ENCODE data around the gene VPREB3.
"Not testable (repeated sequence)": the region's sequence is repeated elsewhere in the genome, so short reads cannot be mapped to it uniquely, and the experiment has no call there.

VPREB3 gene

DNA sequence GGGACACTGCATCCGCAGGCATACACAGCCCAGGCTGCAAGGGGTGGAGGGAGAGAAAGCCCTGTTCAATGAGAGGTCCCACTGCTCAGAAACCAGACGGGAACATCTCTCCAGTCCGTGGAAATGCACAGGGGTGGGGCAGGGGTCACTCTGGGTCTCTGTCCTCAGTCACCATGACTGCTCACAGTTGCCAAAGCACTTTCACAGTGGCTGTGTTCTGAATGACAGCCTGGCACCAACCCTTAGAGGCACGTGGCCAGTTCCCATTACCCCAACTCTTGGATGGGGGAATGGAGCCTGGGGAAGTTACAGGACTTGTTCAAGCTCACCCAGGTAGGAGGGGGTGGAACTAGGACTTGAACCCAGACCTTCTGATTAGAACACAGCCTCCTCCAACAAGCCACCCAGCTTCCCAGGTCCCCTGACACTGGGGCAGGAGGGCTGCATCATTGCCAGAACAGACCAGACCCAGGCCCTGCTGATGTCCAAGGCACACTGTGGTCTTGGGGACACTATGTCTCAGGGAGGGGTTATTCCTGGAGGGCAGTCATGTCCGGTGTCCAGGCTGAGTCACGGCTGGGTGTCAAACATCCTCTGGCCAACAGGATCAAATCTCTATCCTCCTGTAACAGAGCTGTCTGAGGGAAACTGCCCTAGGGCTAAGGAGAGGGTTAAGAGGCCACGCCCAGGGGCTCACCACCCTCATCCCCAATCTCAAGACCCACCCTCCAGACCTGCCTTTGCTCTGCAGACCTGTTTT is 11.5 kb downstream of the VPREB3 start:
- no peak for DNase-seq (ENCODE audit: low read depth in 2 of 2)

DNA sequence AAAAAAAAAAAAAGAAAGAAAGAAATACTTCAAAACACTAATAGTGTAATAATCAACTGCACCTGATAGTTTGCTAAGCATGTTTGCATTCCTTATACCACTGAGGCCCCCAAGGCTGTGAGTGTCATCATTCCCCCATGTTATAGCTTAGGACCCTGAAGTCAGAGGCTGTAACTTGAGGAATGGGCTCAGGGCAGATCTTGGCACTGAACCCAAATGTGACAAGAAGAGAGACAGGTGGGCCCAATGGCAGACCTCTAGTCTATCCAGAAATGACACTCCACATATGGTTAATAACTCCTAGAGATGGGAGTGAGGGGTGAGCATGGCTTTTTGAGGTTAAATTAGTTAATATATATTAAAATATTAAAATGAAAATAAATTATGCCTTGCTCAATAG is 16.5 kb downstream of the VPREB3 start:
- DNase-seq (ENCODE audit: low read depth in 2 of 2): no peak

DNA sequence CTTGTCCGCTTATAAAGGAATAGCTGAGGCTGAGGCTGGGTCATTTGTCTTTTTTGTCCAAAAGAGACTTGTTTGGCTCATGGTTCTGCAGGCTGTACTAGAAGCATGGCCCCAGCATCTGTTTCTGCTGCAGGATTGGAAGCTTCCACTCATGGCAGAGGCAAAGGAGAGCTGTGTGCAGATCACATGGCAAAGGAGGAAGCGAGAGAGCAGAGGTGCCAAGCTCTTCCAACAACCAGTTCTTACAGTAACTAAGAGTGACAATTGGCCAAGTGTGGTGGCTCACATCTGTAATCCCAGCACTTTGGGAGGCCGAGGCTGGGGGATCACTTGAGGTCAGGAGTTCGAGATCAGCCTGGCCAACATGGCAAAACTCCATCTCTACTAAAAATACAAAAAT is 26.1 kb downstream of the VPREB3 start:
- DNase-seq (ENCODE audit: low read depth in 2 of 2): not testable (repeated sequence)

DNA sequence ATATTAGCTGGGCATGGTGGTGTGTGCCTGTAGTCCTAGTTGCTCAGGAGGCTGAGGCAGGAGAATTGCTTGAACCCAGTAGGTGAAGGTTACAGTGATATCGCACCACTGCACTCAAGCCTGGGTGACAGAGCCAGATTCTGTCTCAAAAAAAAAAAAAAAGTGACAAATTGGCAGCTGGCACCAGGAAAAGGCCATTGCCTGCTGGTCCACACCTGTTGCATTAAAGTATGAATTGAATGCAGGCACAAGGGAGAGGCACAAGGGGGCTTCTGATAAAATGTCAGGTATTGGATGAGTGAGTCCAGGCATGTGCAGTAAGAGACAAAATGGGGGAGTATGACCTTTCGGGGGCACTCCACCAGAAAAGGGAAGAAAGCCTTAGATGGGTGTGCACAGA is 31.5 kb downstream of the VPREB3 start:
- DNase-seq (ENCODE audit: low read depth in 2 of 2): no peak

DNA sequence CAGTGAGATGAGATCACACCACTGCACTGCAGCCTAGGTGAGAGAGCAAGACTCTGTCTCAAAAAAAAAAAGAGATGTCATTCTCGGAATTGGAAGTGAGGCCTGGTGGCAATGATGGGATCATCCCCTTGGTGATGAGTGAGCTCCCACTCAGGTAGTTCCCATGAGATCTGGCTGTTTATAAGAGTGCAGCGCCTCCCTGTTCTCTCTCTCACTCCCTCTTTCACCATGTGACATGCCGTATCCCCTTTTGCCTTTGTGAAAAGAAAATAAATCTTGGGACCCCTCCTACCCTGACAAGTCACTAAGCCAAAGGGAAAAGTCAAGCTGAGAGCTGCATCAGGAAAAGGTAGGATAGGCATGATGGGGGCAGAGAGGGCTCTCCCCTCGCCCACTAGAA is 32.1 kb downstream of the VPREB3 start:
- no peak for DNase-seq (ENCODE audit: low read depth in 2 of 2)

DNA sequence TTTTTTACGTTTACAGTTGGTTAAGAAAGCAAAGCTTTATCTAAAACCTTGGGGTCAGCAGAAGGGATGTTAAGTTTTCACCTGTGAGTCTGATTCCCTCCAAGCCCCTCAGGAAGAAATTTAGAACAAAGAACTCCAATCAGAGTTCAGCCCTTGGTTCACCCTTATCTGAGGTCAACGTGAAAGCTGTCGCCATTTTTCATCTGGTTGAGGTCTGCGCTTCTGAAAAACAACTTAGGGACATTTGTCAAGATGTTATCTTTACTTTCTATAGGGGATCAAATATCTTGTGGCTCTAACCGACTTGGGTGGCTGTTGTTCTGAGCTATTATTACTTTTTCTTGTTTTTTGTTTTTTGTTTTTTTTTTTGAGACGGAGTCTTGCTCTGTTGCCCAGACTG is 33.4 kb downstream of the VPREB3 start:
- DNase-seq (ENCODE audit: low read depth in 2 of 2): no peak

DNA sequence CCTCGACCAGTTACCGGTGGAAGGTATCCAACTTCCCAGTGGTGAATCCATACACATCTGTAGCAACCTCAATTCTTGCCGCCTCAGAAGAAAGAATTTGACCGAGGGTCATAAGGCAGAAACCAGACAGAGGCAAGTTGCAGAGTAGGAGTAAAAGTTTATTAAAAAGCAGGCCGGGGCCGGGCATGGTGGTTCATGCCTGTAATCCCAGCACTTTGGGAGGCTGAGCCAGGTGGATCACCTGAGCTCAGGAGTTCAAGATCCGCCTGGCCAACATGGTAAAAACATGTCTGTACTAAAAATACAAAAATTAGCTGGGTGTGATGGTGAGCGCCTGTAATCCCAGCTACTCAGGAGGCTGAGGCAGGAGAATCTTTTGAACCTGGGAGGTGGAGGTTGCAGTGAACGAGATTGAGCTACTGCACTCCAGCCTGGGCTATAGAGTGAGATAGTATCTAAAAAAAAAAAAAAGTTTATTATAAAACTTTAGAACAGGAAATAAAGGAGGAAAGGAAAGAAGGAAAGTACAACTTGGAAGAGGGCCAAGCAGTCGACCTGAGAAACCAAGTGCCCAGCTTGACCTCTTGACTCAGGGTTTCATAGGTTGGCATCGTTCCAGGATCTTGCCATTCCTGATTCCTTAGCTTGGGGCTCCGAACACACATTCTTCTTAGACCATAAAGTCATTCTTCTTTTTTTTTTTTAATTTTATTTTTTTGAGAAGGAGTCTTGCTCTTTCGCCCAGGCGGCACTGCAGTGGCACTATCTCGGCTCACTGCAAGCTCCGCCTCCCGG is 35.7 kb downstream of the VPREB3 start:
- no peak for DNase-seq (ENCODE audit: low read depth in 2 of 2)

DNA sequence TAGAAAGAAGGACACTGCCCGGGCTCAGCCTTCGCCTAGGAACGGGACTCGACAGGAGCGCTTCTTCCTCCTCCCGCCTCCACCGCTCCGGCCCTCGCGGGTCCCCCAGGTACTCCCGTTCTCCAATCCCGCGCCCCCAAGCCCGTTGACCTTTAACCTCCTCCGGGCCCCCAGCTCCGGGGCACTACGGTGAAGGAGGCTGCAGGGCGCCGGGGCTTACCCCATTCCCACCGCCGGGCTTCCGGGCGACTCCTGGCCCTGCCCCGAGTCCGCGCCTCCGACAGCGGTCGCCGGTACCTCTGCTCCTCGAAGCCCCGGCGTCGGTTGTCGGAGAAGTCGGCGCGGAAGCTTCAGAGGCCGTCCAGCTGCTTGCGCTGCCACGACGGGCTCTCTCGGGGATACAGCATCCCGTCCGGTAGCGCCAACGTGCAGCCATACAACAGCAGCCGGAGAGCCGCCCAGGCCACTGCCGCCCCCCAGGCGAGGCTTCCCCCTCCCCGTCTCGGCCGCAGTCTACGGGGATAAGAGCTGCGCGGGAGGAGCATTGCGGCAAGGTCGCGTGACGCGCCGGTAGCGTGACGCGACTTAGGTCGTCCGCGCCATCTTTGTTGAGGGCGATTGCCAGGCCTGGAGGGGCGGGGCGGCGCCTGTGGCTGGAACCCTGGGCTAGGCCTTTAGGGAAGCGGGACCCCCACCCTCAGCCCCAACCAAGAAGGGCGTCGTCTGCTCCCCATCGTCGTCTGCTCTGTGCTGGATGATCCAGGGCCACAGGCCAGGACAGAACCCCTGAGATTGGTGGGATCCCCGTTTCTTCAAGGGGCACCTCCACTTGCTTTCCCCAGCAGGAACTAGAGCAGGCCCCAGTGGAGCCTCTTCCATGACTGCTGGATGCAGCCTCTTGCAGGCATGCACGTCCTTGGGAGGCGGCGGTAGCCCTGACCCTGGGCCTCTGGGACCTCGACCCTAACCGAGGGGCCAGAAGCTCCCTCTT is 37.1 kb downstream of the VPREB3 start:
- peak; percentile 68 to 74 for DNase-seq (ENCODE audit: low read depth in 2 of 2)

DNA sequence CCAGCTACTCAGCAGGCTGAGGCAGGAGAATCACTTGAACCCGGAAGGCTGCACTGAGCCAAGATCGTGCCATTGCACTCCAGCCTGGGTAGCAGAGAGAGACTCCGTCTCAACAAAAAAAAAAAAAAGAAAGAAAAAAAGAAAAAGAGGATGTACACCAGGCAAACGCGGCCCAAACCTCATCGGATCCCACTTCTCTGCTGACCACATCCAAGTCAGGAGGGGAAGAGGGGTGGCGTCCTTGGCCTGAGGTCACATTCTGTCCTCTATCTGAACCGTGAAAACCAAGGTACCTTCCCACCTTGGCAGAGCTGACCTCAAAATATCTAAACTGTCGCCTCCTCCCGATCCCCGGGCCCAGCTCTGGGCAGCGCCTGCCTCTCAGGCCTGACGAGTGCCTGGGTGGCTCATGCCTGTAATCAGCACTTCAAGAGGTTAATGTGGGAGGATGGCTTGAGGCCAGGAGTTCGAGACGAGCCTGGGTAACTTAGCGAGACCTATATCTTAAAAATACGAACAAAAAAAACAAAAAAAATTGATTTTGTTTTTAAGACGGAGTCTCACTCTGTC is 38.3 kb downstream of the VPREB3 start:
- DNase-seq (ENCODE audit: low read depth in 2 of 2): no peak

DNA sequence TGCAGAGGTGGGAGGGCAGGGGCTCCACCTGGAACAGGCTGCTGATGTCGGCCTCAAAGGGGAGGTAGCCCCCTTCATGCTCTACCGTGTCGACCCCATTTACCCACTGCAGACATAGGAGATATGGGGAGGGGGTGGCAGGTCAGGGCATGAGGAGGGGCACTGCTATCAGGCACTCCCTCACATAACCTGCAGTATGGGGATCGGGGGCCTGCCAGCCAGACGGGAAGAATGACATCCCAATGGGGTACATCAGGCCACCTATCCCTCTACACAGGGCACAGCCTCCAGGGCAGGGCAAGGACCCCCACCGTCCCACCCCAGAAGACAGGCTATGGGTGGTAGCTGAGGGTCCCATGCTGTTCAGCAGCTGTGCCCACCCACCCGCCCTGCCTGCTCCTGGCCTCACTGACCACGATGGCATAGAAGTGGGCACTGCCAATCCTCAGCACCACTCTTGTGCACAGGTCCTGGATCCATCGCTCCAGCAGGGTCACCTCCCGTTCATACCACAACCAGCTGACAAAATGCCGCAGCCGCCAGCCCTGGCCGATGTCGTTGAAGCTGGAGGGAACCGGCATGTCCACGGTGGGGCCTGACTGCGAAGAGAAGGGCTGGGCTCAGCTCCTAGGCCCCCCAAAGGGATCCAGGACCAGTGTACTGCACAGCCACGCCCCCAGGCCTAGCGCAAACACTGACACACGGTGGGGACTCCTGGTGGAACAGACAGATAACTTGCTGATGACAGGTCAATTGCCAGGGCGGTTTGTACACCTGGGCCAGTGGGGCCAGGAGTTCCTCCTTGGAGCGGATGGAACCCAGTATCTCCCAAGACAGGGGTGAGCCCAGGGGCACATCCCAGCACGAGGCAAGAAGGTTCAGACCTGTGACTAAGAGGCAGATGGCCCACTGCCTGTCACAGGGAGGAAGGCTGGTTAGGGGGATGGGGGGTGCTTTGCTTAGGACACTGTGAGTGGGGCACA is 39.3 kb downstream of the VPREB3 start:
- DNase-seq (ENCODE audit: low read depth in 2 of 2): no peak

DNA sequence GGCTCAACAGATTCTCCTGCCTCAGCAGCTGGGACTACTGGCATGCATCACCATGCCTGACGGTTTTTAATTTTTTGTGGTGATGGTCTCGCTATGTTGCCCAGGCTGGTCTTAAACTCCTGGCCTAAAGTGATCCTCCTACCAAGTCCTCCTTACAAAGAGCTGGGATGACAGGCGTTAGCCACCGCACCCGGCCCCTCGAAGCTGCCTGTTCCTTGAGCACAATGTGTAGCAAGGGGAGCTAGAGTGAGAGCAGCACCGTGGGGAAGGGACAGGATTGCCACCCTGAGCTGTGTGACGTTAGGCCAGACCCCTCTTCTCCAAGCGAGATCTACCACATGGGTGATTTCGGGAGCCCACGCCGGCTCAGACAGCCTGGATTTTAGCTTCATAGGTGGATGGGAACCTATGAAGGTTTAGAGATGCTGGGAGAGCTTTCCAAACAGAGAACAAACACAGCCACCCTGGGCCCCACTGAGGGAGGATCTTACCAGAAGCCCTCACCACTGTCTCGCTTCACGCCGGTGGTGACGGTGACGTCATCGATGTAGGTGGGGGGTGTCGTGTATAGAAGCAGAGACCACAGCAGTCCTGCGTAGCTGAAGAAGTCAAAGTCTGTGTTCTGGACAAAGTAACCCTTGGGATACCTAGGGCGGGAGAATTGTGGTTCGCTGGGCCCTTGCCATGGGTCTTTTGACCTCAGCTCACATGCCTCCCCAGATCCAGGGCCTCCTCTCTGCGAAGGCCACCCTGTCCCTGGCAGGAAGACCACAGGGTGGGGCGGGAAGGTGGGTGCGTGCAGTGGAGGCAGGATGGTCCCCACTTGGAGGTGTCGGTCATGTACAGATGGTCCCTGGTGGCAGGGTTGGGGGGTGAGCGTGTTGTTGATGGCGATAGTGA is 40.3 kb downstream of the VPREB3 start:
- peak in 1 of 2 donors; percentile 53 for DNase-seq (ENCODE audit: low read depth in 2 of 2)

DNA sequence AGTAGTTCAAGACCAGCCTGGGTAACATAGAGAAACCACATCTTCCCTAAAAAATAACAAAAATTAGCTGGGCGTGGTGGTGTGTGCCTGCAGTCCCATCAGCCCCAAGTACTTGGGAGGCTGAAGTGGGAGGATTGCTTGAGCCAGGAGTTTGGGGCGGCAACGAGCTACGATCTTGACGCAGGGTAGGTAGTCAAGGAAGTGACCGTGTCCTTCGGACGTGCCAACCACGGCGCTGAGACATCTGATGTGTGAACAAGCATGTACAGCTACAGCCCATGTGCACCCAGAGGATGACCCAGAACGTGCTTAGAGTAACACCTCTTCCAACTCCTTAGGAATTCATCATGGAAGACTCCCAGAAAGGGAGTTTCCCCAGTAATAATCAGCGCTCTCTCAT is 42.0 kb downstream of the VPREB3 start:
- DNase-seq (ENCODE audit: low read depth in 2 of 2): no peak

DNA sequence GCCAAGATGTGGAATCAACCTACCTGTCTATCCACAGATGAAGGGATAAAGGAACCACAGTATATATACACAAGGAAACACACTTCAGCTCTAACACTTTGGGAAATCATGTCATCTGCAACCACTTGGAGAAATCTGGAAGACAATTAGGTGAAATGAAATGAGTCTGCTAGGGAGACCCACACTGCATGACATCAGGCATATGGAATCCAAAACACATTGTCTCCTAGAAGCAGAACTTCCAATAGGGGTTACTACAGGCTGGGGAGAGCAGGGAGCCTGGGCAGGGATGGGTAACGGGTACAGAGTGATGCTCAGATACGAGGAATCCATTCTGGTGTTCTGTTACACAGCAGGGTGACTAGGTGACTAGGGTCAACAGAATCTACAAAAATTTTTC is 45.1 kb downstream of the VPREB3 start:
- DNase-seq (ENCODE audit: low read depth in 2 of 2): no peak

DNA sequence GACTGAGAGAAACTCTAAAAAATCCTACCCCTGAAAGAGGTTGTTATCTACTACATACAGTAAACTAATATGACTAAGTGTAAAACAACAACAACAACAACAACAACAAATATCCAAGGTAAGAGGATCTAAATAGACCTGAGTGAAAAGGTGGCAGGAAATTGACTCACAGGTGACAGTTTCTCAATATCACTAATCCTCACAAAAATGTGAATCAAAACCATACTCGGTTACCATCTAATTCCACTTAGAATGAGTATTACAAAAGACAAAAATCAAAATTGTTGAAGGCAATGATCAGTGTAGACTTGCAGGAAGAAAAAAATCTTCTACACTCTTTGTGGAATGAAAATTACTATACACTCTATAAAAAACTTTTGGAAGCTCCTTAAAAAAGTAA is 46.0 kb downstream of the VPREB3 start:
- no peak for DNase-seq (ENCODE audit: low read depth in 2 of 2)

DNA sequence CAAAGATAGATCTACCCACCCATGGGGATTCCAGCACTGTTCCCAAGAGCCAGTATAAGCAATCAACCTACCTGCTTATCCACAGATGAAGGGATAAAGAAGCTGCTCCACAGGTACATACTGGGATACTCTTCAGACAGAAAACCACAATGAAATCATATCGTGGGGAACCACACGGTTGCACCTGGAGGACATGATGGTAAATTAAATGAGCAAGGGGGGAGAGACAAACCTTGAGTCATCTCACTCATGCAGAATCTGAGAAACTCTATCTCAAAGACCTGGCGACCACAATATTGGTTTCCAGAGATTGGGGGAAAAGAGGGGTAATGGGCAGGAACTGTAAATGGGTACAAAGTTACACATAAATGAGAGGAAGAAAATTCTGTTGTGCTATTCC is 48.9 kb downstream of the VPREB3 start:
- DNase-seq (ENCODE audit: low read depth in 2 of 2): no peak

DNA sequence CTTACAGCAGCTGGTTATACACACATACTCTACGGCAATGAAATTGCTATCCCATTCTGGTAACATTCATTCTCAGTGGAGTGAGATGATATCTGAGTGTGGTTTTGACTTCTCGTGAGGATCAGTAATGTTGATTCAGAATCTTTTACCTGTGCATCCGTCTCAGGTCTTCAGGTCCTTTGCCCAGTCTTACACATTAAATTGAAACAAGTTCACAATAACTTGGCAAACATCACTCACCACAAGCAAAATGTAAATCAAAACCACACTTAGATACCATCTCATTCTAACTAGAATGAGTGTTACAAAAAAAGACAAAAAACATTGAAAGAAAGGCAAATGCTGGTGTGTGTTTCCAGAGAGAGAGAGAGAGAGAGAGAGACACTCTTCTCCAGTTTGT is 49.4 kb downstream of the VPREB3 start:
- DNase-seq (ENCODE audit: low read depth in 2 of 2): no peak

DNA sequence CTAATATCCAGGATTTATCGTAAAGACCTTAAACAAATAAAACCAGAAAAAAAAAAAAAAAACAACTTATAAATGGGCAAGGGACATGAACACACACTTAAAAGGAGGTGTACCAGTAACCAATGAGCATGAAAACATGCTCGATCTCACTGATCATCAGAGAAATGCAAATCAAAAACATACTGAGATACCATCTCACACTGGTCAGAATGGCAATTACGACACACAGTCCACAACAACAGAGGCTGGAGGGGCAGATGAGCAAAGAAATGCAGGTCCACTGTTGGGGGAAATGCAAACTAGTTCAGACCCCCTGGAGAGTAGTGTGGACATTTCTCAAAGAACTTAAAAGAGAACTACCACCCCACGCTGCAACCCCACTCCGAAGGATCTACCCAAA is 50.2 kb downstream of the VPREB3 start:
- no peak for DNase-seq (ENCODE audit: low read depth in 2 of 2)
